Adrenal gland (tissue), 5 donors: ENCODE measurements around the gene PCYT1B.

Experiments used
- CTCF ChIP-seq, 6 experiments: fragments of 450-650 bp in 4 of 6; fragments of 200-600 bp in 2 of 6; sonication (generic) in 1 of 6; IDR thresholded peaks; 1 replicate in 5 of 6; 2 replicates in 1 of 6; pipeline versions ENCODE4 v1.5.1 to v1.8.0; 2016 to 2021; ENCODE audit warnings: antibody characterized with exemption in 6 of 6, mild to moderate bottlenecking in 2 of 6, moderate library complexity in 1 of 6
- POLR2A ChIP-seq, 2 donors: fragments of 450-650 bp; IDR thresholded peaks; one replicate each; pipeline ENCODE4 v1.6.1; 2017; ENCODE audit warnings: antibody characterized with exemption in 2 of 2, mild to moderate bottlenecking in 2 of 2, moderate library complexity in 1 of 2
- donor health status: DM: no; HTN: no; CAD: no.

GRCh38 chrX:24672701-24673190 is 25.6 kb upstream of the PCYT1B start:
- no peak for TF ChIP-seq CTCF (IDR thresholded peaks at IDR 0.05)
- TF ChIP-seq POLR2A (IDR thresholded peaks at IDR 0.05): no peak
